CD14-positive monocyte (primary cell): Measurements from ENCODE around the gene LRRC59. TPM values are rescaled to one million over a fixed set of nuclear protein-coding genes. Genes with fewer than 3 reads are reported as not detected.
A peak's percentile ranks its signal among the peaks of the same experiment; 100 is the strongest.

Experiments
- DNase-seq, 3 donors: peaks; one replicate each; pipeline ENCODE4 v3.0.0-alpha.2; 2011 to 2022
- H2AFZ ChIP-seq: 2 replicates; pipeline ENCODE4 v1.6.0; 2012; ENCODE audit warnings: mild to moderate bottlenecking, low read depth, low read length, inconsistent platforms; ENCODE audit not compliant: insufficient read depth, poor library complexity, severe bottlenecking
- H3K27ac ChIP-seq, 2 donors: 1 replicate in 1 of 2; 2 replicates in 1 of 2; pipeline ENCODE4 v1.5.1; 2012 to 2013; ENCODE audit warnings: low read length in 2 of 2, control low read depth in 1 of 2, inconsistent platforms in 1 of 2, low read depth in 1 of 2, mild to moderate bottlenecking in 1 of 2
- H3K27me3 ChIP-seq, 2 donors: one replicate each; pipeline versions ENCODE4 v1.6.0 to v1.6.1; 2011 to 2013; ENCODE audit warnings: low read length in 2 of 2; ENCODE audit not compliant: control insufficient read depth in 2 of 2, insufficient read depth in 2 of 2
- H3K36me3 ChIP-seq, 2 donors: replicated peaks in 1 of 2; 1 replicate in 1 of 2; 2 replicates in 1 of 2; pipeline versions ENCODE4 v1.5.1 to v1.6.1; 2012 to 2013; ENCODE audit warnings: low read length in 2 of 2, control low read depth in 1 of 2, inconsistent platforms in 1 of 2, mild to moderate bottlenecking in 1 of 2; ENCODE audit not compliant: insufficient read depth in 2 of 2, control insufficient read depth in 1 of 2
- H3K4me1 ChIP-seq, 2 donors: 1 replicate in 1 of 2; 2 replicates in 1 of 2; pipeline versions ENCODE4 v1.5.1 to v1.6.1; 2012 to 2013; ENCODE audit warnings: low read length in 2 of 2, control low read depth in 1 of 2, inconsistent platforms in 1 of 2, mild to moderate bottlenecking in 1 of 2, moderate library complexity in 1 of 2; ENCODE audit not compliant: insufficient read depth in 2 of 2, control insufficient read depth in 1 of 2
- H3K4me2 ChIP-seq: replicated peaks from 2 replicates; pipeline ENCODE3; 2012; ENCODE audit warnings: low read length, moderate library complexity, mild to moderate bottlenecking; ENCODE audit not compliant: poor library complexity, severe bottlenecking; ENCODE audit errors: extremely low read depth
- H3K4me3 ChIP-seq, 3 experiments: fragments of 200-600 bp in 1 of 3; sonication (generic) in 1 of 3; replicated peaks in 1 of 3; 1 replicate in 2 of 3; 2 replicates in 1 of 3; pipeline ENCODE4 v1.5.1; 2011 to 2013; ENCODE audit warnings: low read length in 3 of 3, mild to moderate bottlenecking in 3 of 3, control low read depth in 2 of 3, low read depth in 2 of 3, inconsistent platforms in 1 of 3, moderate library complexity in 1 of 3
- H3K79me2 ChIP-seq: 2 replicates; pipeline ENCODE4 v1.6.0; 2012; ENCODE audit warnings: mild to moderate bottlenecking, control low read depth, inconsistent platforms, low read length, moderate library complexity; ENCODE audit not compliant: insufficient read depth
- H3K9ac ChIP-seq: 2 replicates; pipeline ENCODE4 v1.6.0; 2017; ENCODE audit warnings: low read length, mild to moderate bottlenecking; ENCODE audit not compliant: insufficient read depth, poor library complexity, severe bottlenecking
- H3K9me3 ChIP-seq, 2 donors: replicated peaks in 1 of 2; 1 replicate in 1 of 2; 2 replicates in 1 of 2; pipeline versions ENCODE4 v1.5.1 to v1.6.1; 2012 to 2013; ENCODE audit warnings: low read length in 2 of 2, control low read depth in 1 of 2; ENCODE audit not compliant: control insufficient read depth in 1 of 2, insufficient read depth in 1 of 2
- H4K20me1 ChIP-seq: 2 replicates; pipeline ENCODE4 v1.6.0; 2012; ENCODE audit warnings: mild to moderate bottlenecking, low read length, control low read depth, moderate library complexity; ENCODE audit not compliant: insufficient read depth
- H3K27ac Mint-ChIP-seq, 7 donors: one replicate each; pipeline ENCODE4 v1.8.0; 2020; ENCODE audit warnings: mild to moderate bottlenecking in 7 of 7, mixed read lengths in 7 of 7, moderate library complexity in 6 of 7, inconsistent platforms in 2 of 7
- H3K27me3 Mint-ChIP-seq, 3 donors: one replicate each; pipeline ENCODE4 v1.8.0; 2021 to 2022; ENCODE audit warnings: low read depth in 3 of 3, mild to moderate bottlenecking in 3 of 3, mixed read lengths in 3 of 3, moderate library complexity in 3 of 3, inconsistent platforms in 1 of 3
- H3K36me3 Mint-ChIP-seq, 2 donors: one replicate each; pipeline ENCODE4 v1.8.0; 2020; ENCODE audit warnings: mixed read lengths in 2 of 2, inconsistent platforms in 1 of 2, mild to moderate bottlenecking in 1 of 2
- H3K4me1 Mint-ChIP-seq: one replicate; pipeline ENCODE4 v1.8.0; 2020; ENCODE audit warnings: mild to moderate bottlenecking, mixed read lengths
- H3K4me3 Mint-ChIP-seq, 2 donors: one replicate each; pipeline ENCODE4 v1.8.0; 2020; ENCODE audit warnings: mild to moderate bottlenecking in 2 of 2, mixed read lengths in 2 of 2, moderate library complexity in 1 of 2
- H3K9me3 Mint-ChIP-seq, 7 donors: one replicate each; pipeline ENCODE4 v1.8.0; 2020 to 2022; ENCODE audit warnings: mixed read lengths in 7 of 7, mild to moderate bottlenecking in 6 of 7, moderate library complexity in 6 of 7, inconsistent platforms in 2 of 7
- WGBS: methylation state at CpG from one replicate; pipeline ENCODE4 v1.1.5; 2013; ENCODE audit warnings: missing lambda C conversion rate; ENCODE audit not compliant: insufficient coverage; 5-methylcytosine and 5-hydroxymethylcytosine counted together
- intact Hi-C, 2 donors: fragments of 100-400 bp; cut with micrococcal nuclease; formaldehyde crosslinking; loops; one replicate each; pipeline versions ENCODE4 v1.15.0 to v1.15.1; 2023
- polyA plus RNA-seq, 3 donors: library from polyadenylated mRNA; depleted of rRNA in 1 of 3; unstranded in 2 of 3; stranded (reverse) in 1 of 3; fragments of 300-500 nt in 2 of 3; fragments of >200 nt in 1 of 3; fragmentation: Illumina TruSeq in 2 of 3; gene quantifications; 1 replicate in 2 of 3; 2 replicates in 1 of 3; pipeline ENCODE4 v1.2.3, GENCODE V29; 2012 to 2021
- TF ChIP-seq, protein P1 (sequence below): fragments of 200-600 bp; IDR thresholded peaks from one replicate; pipeline ENCODE4 v1.8.0; 2022; ENCODE audit warnings: antibody characterized with exemption, mild to moderate bottlenecking

LRRC59 gene
- polyA plus RNA-seq, 3 donors: 36.6 to 48.9 (median 45.7) TPM

DNA sequence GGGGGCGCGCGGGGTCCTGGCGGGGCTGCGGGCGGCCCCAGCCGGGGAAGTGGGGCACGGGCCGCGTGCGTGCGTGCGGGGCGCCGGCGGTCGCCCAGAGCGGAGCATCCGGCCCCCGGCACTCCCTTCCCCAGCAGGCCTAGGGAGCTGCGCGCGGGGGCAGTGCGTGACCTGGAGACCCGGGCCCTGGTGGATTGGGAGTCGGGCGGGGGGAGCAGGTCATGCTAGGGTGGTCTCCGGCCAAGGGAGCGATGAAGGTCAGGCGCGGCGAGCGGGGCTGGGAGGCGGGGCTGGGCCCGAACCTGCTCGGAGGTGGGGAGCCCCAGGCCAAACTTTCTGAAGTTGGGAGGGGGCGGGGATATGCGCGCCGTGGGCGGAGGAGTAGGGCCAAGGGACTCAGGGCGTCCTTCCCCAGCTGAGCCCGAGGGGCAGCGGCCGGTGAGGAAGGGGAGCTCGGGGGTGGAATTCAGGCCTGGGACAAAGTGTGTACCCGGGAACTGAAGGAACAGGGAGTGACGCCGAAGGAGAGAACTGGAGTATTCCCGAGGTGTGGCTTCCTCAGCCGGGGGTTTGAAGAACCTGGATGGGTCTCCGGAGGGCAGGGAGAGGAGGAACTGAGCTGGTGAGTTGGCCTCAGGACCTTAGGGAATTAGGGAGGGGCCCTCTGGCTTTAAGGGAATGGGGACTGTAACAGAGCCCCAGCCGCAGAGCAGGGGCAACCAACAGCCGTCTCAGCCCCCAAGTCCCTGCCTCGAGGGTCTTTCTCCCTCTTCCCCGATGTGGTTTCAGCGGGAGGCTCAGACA is 50.8 kb downstream of the LRRC59 start:
- peak overlapping the region; percentile 93 to 95 for H3K4me3 Mint-ChIP-seq
- TF ChIP-seq, protein P1, sequence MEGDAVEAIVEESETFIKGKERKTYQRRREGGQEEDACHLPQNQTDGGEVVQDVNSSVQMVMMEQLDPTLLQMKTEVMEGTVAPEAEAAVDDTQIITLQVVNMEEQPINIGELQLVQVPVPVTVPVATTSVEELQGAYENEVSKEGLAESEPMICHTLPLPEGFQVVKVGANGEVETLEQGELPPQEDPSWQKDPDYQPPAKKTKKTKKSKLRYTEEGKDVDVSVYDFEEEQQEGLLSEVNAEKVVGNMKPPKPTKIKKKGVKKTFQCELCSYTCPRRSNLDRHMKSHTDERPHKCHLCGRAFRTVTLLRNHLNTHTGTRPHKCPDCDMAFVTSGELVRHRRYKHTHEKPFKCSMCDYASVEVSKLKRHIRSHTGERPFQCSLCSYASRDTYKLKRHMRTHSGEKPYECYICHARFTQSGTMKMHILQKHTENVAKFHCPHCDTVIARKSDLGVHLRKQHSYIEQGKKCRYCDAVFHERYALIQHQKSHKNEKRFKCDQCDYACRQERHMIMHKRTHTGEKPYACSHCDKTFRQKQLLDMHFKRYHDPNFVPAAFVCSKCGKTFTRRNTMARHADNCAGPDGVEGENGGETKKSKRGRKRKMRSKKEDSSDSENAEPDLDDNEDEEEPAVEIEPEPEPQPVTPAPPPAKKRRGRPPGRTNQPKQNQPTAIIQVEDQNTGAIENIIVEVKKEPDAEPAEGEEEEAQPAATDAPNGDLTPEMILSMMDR: no peak
- intact Hi-C loops: no loop called here
- H3K27me3 ChIP-seq: no peaks in the 10 kb centered on the region
- H3K4me2 ChIP-seq: peak overlapping the region; percentile 99
- peak overlapping the region; percentile 87 for H2AFZ ChIP-seq
- peak overlapping the region in 1 of 2 donors; percentile 58 for H3K27ac ChIP-seq
- H3K4me3 ChIP-seq: peak overlapping the region; percentile 74 to 87 (median 75)
- peaks cover 6% of the 10 kb centered on the region for H4K20me1 ChIP-seq
- peaks cover 14% of the 10 kb centered on the region for H3K79me2 ChIP-seq
- peaks cover 2 to 6% (median 4%) of the 10 kb centered on the region in 3 donors for H3K27me3 Mint-ChIP-seq
- H3K36me3 ChIP-seq: no peaks in the 10 kb centered on the region
- WGBS: under 1% methylated on average over 54 of the region's 57 CpGs
- H3K4me1 ChIP-seq: peaks cover 26 to 27% of the 10 kb centered on the region in 2 donors
- H3K36me3 Mint-ChIP-seq: peaks cover 0 to 2% of the 10 kb centered on the region in 2 donors
- peak overlapping the region; percentile 12 to 84 (median 46) for H3K27ac Mint-ChIP-seq
- DNase-seq: peak in 2 of 3 donors; percentile 4 to 22
- H3K4me1 Mint-ChIP-seq: peaks cover 30% of the 10 kb centered on the region
- H3K9me3 ChIP-seq: no peaks in the 10 kb centered on the region
- peak overlapping the region; percentile 75 for H3K9ac ChIP-seq
- no peaks in the 10 kb centered on the region for H3K9me3 Mint-ChIP-seq

DNA sequence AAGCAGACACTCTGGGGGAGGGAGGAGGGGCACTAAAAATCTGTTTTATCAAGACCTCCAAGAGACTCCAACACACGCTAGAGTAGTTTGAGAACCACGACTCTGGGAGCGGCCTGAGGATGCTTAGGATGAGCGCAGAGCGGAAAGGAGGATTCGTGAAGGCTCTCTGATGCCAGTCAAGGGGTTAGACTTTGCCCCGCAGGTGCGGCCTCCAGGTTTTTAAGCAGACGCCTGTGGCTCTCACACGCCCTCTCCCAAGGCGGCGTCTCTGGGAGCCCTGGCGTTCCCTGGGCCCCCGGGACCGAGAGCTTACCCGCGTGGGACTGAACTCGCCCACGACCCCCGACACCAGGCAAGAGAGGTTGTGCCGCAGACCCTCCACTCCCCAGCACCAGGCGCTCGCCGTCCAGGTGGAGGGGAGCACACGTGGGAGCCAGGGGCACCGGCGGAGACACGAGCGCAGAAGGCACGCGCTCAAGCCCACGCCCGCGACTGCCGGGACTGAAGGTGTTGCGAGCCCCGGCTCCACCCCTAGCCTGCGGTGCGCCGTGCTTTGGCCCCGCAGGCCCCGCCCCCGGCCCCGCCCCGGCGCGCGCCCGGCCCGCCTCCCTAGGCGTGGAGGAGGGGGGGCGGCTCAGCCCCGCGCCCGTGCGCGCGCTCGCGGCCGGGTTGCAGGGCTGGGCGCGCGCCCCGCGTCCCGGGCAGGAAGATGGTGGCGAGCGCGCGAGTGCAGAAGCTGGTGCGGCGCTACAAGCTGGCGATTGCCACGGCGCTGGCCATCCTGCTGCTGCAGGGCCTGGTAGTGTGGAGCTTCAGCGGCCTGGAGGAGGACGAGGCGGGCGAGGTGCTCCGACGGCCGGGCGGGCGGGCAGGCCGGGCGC is 51.7 kb downstream of the LRRC59 start, which contains the start of gene XYLT2:
TSS of gene XYLT2 (plus strand) at position 695 of the 881 bp plus-strand sequence. CDS start at position 710, 15 bp downstream.
- H3K4me1 Mint-ChIP-seq: peaks cover 30% of the 10 kb centered on the region
- intact Hi-C loops: no loop called here

More for the DNA sequence above, 51.7 kb downstream of the LRRC59 start, which contains the start of gene XYLT2:
- WGBS: 4% methylated on average over 84 of the region's 87 CpGs
- Mint-ChIP-seq H3K9me3 (no peaks in the 10 kb centered on the region), H3K36me3 (peaks cover 0 to 2% of the 10 kb centered on the region in 2 donors), H3K27me3 (peaks cover 2 to 5% (median 4%) of the 10 kb centered on the region in 3 donors), H3K27ac (peak within 1 kb of the TSS; percentile 12 to 84 (median 57)), H3K4me3 (peak within 1 kb of the TSS; percentile 93 to 95)
- H3K9me3 ChIP-seq: no peaks in the 10 kb centered on the region
- DNase-seq: peak; percentile 82 to 90 (median 83)
- peaks cover 2% of the 10 kb centered on the region for H4K20me1 ChIP-seq
- peak within 1 kb of the TSS in 1 of 2 donors; percentile 58 for H3K27ac ChIP-seq
- peak within 1 kb of the TSS; percentile 87 for H2AFZ ChIP-seq
- peaks cover 14% of the 10 kb centered on the region for H3K79me2 ChIP-seq
- H3K9ac ChIP-seq: peak within 1 kb of the TSS; percentile 75
- no peaks in the 10 kb centered on the region for H3K36me3 ChIP-seq
- peak within 1 kb of the TSS; percentile 99 for H3K4me2 ChIP-seq
- H3K4me1 ChIP-seq: peaks cover 26 to 27% of the 10 kb centered on the region in 2 donors
- TF ChIP-seq, protein P1: no peak
- no peaks in the 10 kb centered on the region for H3K27me3 ChIP-seq
- peak within 1 kb of the TSS; percentile 74 to 87 (median 75) for H3K4me3 ChIP-seq
